Transverse colon (tissue), 4 donors: ENCODE results near the gene SPOCK3. TPM values are rescaled to one million over a fixed set of nuclear protein-coding genes. Genes with fewer than 3 reads are reported as not detected.

ENCODE experiments used
- DNase-seq: peaks from one replicate; pipeline ENCODE4 v3.0.0-alpha.2; 2019
- H3K27ac ChIP-seq, 4 donors: fragments of 200-600 bp; sonication (generic); 2 replicates each; pipeline ENCODE4 v1.5.1; 2016 to 2018; ENCODE audit warnings: inconsistent platforms in 4 of 4
- H3K27me3 ChIP-seq: fragments of 200-600 bp; sonication (generic); 2 replicates; pipeline ENCODE4 v1.5.1; 2017; ENCODE audit warnings: inconsistent platforms
- H3K36me3 ChIP-seq, 4 donors: fragments of 200-600 bp; sonication (generic); 2 replicates each; pipeline ENCODE4 v1.5.1; 2017 to 2019; ENCODE audit warnings: inconsistent platforms in 4 of 4
- H3K4me1 ChIP-seq, 4 donors: fragments of 200-600 bp; sonication (generic); 2 replicates each; pipeline ENCODE4 v1.5.1; 2017 to 2020; ENCODE audit warnings: inconsistent platforms in 4 of 4
- H3K4me3 ChIP-seq, 4 donors: fragments of 200-600 bp; sonication (generic); 1 replicate in 1 of 4; 2 replicates in 3 of 4; pipeline versions ENCODE4 v1.5.1 to v1.6.1; 2017 to 2019; ENCODE audit warnings: inconsistent platforms in 4 of 4
- H3K9me3 ChIP-seq, 2 donors: fragments of 200-600 bp; sonication (generic); 2 replicates each; pipeline ENCODE4 v1.5.1; 2017 to 2019; ENCODE audit warnings: inconsistent platforms in 2 of 2
- CTCF ChIP-seq, 5 experiments: fragments of 200-600 bp in 3 of 5; fragments of 450-650 bp in 2 of 5; sonication (generic) in 3 of 5; IDR thresholded peaks; 1 replicate in 2 of 5; 2 replicates in 3 of 5; pipeline ENCODE4 v1.5.1; 2016 to 2017; ENCODE audit warnings: antibody characterized with exemption in 5 of 5, inconsistent platforms in 3 of 5, mild to moderate bottlenecking in 2 of 5, moderate library complexity in 1 of 5
- EP300 ChIP-seq: sonication (generic); formaldehyde crosslinking; IDR thresholded peaks from one replicate; pipeline ENCODE4 v1.6.1; 2017; ENCODE audit warnings: antibody characterized with exemption, low read depth
- POLR2A ChIP-seq: fragments of 450-650 bp; IDR thresholded peaks from one replicate; pipeline ENCODE4 v1.6.1; 2016; ENCODE audit warnings: antibody characterized with exemption, mild to moderate bottlenecking, moderate library complexity
- POLR2AphosphoS5 ChIP-seq, 3 donors: sonication (generic); formaldehyde crosslinking; IDR thresholded peaks; one replicate each; pipeline ENCODE4 v1.6.1; 2016; ENCODE audit warnings: antibody characterized with exemption in 3 of 3
- WGBS, 2 donors: methylation state at CpG; one replicate each; pipeline ENCODE4 v1.1.5; 2018; ENCODE audit warnings: low coverage in 1 of 2; 5-methylcytosine and 5-hydroxymethylcytosine counted together
- in situ Hi-C, 4 donors: fragments of 200-750 bp; cut with MboI; loops; one replicate each; pipeline versions ENCODE4 v1.15.0 to v1.15.1; 2017; ENCODE audit warnings: low sequenced_read_pairs in 3 of 4, low pct_ligation_motif_present in 1 of 4, low pct_unique_long_range_greater_than_20kb in 1 of 4
- intact Hi-C: fragments of 100-400 bp; cut with DNase I; formaldehyde crosslinking; loops from one replicate; pipeline ENCODE4 v1.15.1; 2023; ENCODE audit warnings: low total_unique reads
- total RNA-seq, 4 donors: library from RNA; depleted of rRNA; stranded (reverse); fragments of >200 nt; gene quantifications; one replicate each; pipeline ENCODE4 v1.1.0, GENCODE V29; 2016

SPOCK3 gene
- total RNA-seq, 4 donors from 2014 or later = 0.27 to 0.64 TPM; not detected in 2

GRCh38 chr4:166895771-166896170 is 338.5 kb downstream of the SPOCK3 start:
- in situ Hi-C loops (no loop called here), intact Hi-C loops (no loop called here)
- 96 to 100% methylated on average over 1 of the region's 1 CpG for WGBS, 2 donors
- no peaks in the 10 kb centered on the region for H3K36me3 ChIP-seq
- no peaks in the 10 kb centered on the region for H3K4me1 ChIP-seq
- DNase-seq = no peak
- TF ChIP-seq CTCF (IDR thresholded peaks at IDR 0.05) (no peak), POLR2AphosphoS5 (IDR thresholded peaks at IDR 0.05) (no peak), POLR2A (no peak)
- H3K27me3 ChIP-seq = no peaks in the 10 kb centered on the region
- H3K27ac ChIP-seq = no peak overlapping the region
- H3K4me3 ChIP-seq = no peak overlapping the region
- H3K9me3 ChIP-seq = no peaks in the 10 kb centered on the region

GRCh38 chr4:166887457-166887856 is 346.8 kb downstream of the SPOCK3 start:
- DNase-seq = no peak
- no peak overlapping the region for H3K4me3 ChIP-seq
- no peaks in the 10 kb centered on the region for H3K27me3 ChIP-seq
- WGBS, 2 donors = 74 to 86% methylated on average over 1 of the region's 1 CpG
- H3K4me1 ChIP-seq = no peaks in the 10 kb centered on the region
- H3K36me3 ChIP-seq = no peaks in the 10 kb centered on the region
- intact Hi-C loops = no loop called here
- H3K27ac ChIP-seq = no peak overlapping the region
- TF ChIP-seq EP300 = no peak
- TF ChIP-seq POLR2AphosphoS5 (IDR thresholded peaks at IDR 0.05) = no peak
- no peak for TF ChIP-seq POLR2A
- no peak for TF ChIP-seq CTCF (IDR thresholded peaks at IDR 0.05)
- H3K9me3 ChIP-seq = no peaks in the 10 kb centered on the region
- in situ Hi-C loops = no loop called here

- 84 to 90% methylated on average over 2 of the region's 2 CpGs for WGBS, 2 donors
- H3K27me3 ChIP-seq = no peaks in the 10 kb centered on the region
- H3K4me1 ChIP-seq = no peaks in the 10 kb centered on the region
- no peak for DNase-seq
- intact Hi-C loops (no loop called here), in situ Hi-C loops (no loop called here)
- no peaks in the 10 kb centered on the region for H3K9me3 ChIP-seq
- H3K36me3 ChIP-seq = no peaks in the 10 kb centered on the region
- TF ChIP-seq EP300 = no peak
- no peak for TF ChIP-seq CTCF (IDR thresholded peaks at IDR 0.05)
- no peak for TF ChIP-seq POLR2AphosphoS5 (IDR thresholded peaks at IDR 0.05)
- TF ChIP-seq POLR2A = no peak
- H3K4me3 ChIP-seq = no peak overlapping the region
- H3K27ac ChIP-seq = no peak overlapping the region
Measured at GRCh38 chr4:166886718-166887117, 347.6 kb downstream of the SPOCK3 start.

DNA sequence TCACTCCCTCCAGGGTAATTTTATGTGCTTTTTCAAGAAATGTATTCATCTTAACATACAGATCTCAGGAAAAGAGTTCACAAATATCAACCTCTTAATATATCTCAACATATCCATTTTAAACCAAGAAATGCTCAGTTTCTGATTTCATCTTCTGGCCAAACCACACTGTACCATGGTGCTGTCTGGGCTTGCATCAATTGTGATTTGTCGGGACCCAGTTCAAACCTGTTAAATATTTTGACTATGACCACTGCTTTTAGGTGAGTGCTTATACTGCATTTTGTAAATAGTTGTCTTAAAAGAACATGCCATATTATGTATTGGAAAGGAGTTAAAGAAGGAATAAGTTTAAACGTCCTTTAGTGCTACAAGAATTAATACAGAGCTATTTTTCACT is 352.1 kb downstream of the SPOCK3 start:
- TF ChIP-seq POLR2AphosphoS5 (IDR thresholded peaks at IDR 0.05) (no peak), CTCF (IDR thresholded peaks at IDR 0.05) (no peak), EP300 (no peak), POLR2A (no peak)
- Histone ChIP-seq H3K9me3 (no peaks in the 10 kb centered on the region), H3K36me3 (no peaks in the 10 kb centered on the region), H3K27me3 (no peaks in the 10 kb centered on the region), H3K4me1 (no peaks in the 10 kb centered on the region), H3K4me3 (no peak overlapping the region), H3K27ac (no peak overlapping the region)
- intact Hi-C loops = no loop called here
- DNase-seq = no peak
- in situ Hi-C loops = no loop called here
- 74 to 85% methylated on average over 2 of the region's 2 CpGs for WGBS, 2 donors
